SK-N-SH (cell line): ENCODE data around the gene AFP. TPM values are rescaled to one million over a fixed set of nuclear protein-coding genes. Genes with fewer than 3 reads are reported as not detected.

Source experiments
- CTCF ChIA-PET: fragments of 300-600, 350-600 bp; formaldehyde crosslinking; extraction: SDS; loops from one replicate; lab custom pipeline; 2021; lab: Yijun Ruan, JAX
- POLR2A ChIA-PET: fragments of 350-600 bp; sonication (Branson Sonifier 250); formaldehyde crosslinking; extraction: SDS; loops from one replicate; lab custom pipeline; 2020; ENCODE audit warnings: antibody characterized with exemption, inconsistent platforms; lab: Yijun Ruan, JAX
- DNase-seq: peaks from one replicate; pipeline ENCODE4 v3.0.0; 2012
- H2AFZ ChIP-seq: fragments of 200-600 bp; sonication (generic); 2 replicates; pipeline ENCODE4 v1.8.1; 2016; ENCODE audit warnings: antibody characterized with exemption, mild to moderate bottlenecking, low read depth
- H3F3A ChIP-seq: fragments of 200-600 bp; sonication (generic); replicated peaks from 2 replicates; pipeline ENCODE3; 2016; ENCODE audit warnings: antibody characterized with exemption, mild to moderate bottlenecking; ENCODE audit not compliant: insufficient read depth
- H3K27ac ChIP-seq, 2 experiments: fragments of 200-500 bp in 1 of 2; fragments of 200-600 bp in 1 of 2; sonication (Bioruptor generic) in 1 of 2; sonication (generic), shearing (Covaris generic) in 1 of 2; 2 replicates each; pipeline versions ENCODE4 v1.5.1 to v1.6.1; 2014 to 2016; ENCODE audit warnings: low read depth in 2 of 2, inconsistent platforms in 1 of 2, low read length in 1 of 2, mild to moderate bottlenecking in 1 of 2, mixed read lengths in 1 of 2
- H3K27me3 ChIP-seq: fragments of 200-600 bp; sonication (generic), shearing (Covaris generic); 2 replicates; pipeline ENCODE4 v1.6.1; 2016; ENCODE audit warnings: mixed run types; ENCODE audit not compliant: insufficient read depth
- H3K36me3 ChIP-seq, 2 experiments: fragments of 200-500 bp in 1 of 2; fragments of 200-600 bp in 1 of 2; sonication (Bioruptor generic) in 1 of 2; sonication (generic) in 1 of 2; replicated peaks in 1 of 2; 2 replicates each; pipeline versions ENCODE3 to v1.5.1; 2014 to 2016; ENCODE audit warnings: low read length in 1 of 2, mild to moderate bottlenecking in 1 of 2; ENCODE audit not compliant: insufficient read depth in 2 of 2, control insufficient read depth in 1 of 2
- H3K4me1 ChIP-seq, 2 experiments: fragments of 200-500 bp in 1 of 2; fragments of 200-600 bp in 1 of 2; sonication (Bioruptor generic) in 1 of 2; sonication (generic), shearing (Covaris generic) in 1 of 2; 2 replicates each; pipeline versions ENCODE4 v1.5.1 to v1.6.1; 2014 to 2016; ENCODE audit warnings: low read depth in 1 of 2, low read length in 1 of 2, mixed run types in 1 of 2; ENCODE audit not compliant: insufficient read depth in 2 of 2, control insufficient read depth in 1 of 2
- H3K4me2 ChIP-seq: fragments of 200-600 bp; sonication (generic), shearing (Covaris generic); 2 replicates; pipeline ENCODE4 v1.6.1; 2017; ENCODE audit warnings: mixed run types
- H3K4me3 ChIP-seq, 2 experiments: fragments of 200-500 bp in 1 of 2; fragments of 200-600 bp in 1 of 2; sonication (Bioruptor generic) in 1 of 2; sonication (generic), shearing (Covaris generic) in 1 of 2; 2 replicates each; pipeline versions ENCODE4 v1.5.1 to v1.8.1; 2014 to 2016; ENCODE audit warnings: low read depth in 2 of 2, inconsistent platforms in 1 of 2, low read length in 1 of 2, mild to moderate bottlenecking in 1 of 2, mixed read lengths in 1 of 2, moderate library complexity in 1 of 2
- H3K79me2 ChIP-seq: fragments of 200-600 bp; sonication (generic); 2 replicates; pipeline ENCODE4 v1.8.1; 2017; ENCODE audit warnings: mild to moderate bottlenecking; ENCODE audit not compliant: insufficient read depth
- H3K9ac ChIP-seq: fragments of 200-600 bp; sonication (generic); 2 replicates; pipeline ENCODE4 v1.6.1; 2017; ENCODE audit warnings: mixed run types
- H3K9me2 ChIP-seq: fragments of 200-600 bp; sonication (generic); 2 replicates; pipeline ENCODE4 v1.6.1; 2017; ENCODE audit warnings: mixed run types
- H3K9me3 ChIP-seq: fragments of 200-600 bp; sonication (generic); 2 replicates; pipeline ENCODE4 v1.6.1; 2017; ENCODE audit warnings: mixed run types, mild to moderate bottlenecking, moderate library complexity
- H4K20me1 ChIP-seq: fragments of 200-600 bp; sonication (generic); 2 replicates; pipeline ENCODE4 v1.6.1; 2017; ENCODE audit warnings: mild to moderate bottlenecking, mixed run types; ENCODE audit not compliant: insufficient read depth
- CHD2 ChIP-seq: fragments of 150-350 bp; IDR thresholded peaks from 2 replicates; pipeline ENCODE4 v1.6.1; 2018; ENCODE audit warnings: low read length; ENCODE audit not compliant: partially characterized antibody
- ELF1 ChIP-seq: IDR thresholded peaks from 2 replicates; pipeline ENCODE4 v1.4.0; 2012
- EZH2phosphoT487 ChIP-seq: fragments of 200-600 bp; sonication (generic); IDR thresholded peaks from 2 replicates; pipeline ENCODE4 v1.6.1; 2017; ENCODE audit warnings: low read depth, mixed run types, mild to moderate bottlenecking, antibody characterized with exemption, moderate library complexity, borderline replicate concordance
- FOSL2 ChIP-seq: IDR thresholded peaks from 2 replicates; pipeline ENCODE4 v1.4.0; 2012; ENCODE audit warnings: low read depth, mild to moderate bottlenecking, moderate library complexity, borderline replicate concordance
- FOXJ3 ChIP-seq: sonication (generic); formaldehyde crosslinking; IDR thresholded peaks from 2 replicates; pipeline ENCODE4 v1.5.1; 2020; ENCODE audit warnings: mild to moderate bottlenecking, missing genetic modification reagents
- GATA2 ChIP-seq: sonication (generic); formaldehyde crosslinking; IDR thresholded peaks from 2 replicates; pipeline ENCODE4 v1.5.0; 2020; ENCODE audit warnings: mild to moderate bottlenecking, missing genetic modification reagents
- JUND ChIP-seq: IDR thresholded peaks from 2 replicates; pipeline ENCODE4 v1.4.0; 2012
- MEF2A ChIP-seq: IDR thresholded peaks from 2 replicates; pipeline ENCODE4 v1.4.0; 2012; ENCODE audit warnings: low read depth, borderline replicate concordance
- MXI1 ChIP-seq: IDR thresholded peaks from 2 replicates; pipeline ENCODE4 v1.6.1; 2012; ENCODE audit warnings: mild to moderate bottlenecking, low read depth, low read length, improper control_type of control experiment
- NRF1 ChIP-seq: IDR thresholded peaks from 2 replicates; pipeline ENCODE4 v1.6.1; 2012; ENCODE audit warnings: low read depth, mild to moderate bottlenecking, low read length
- POLR2AphosphoS5 ChIP-seq: IDR thresholded peaks from 2 replicates; pipeline ENCODE4 v1.6.1; 2012; ENCODE audit warnings: low read depth, low read length
- RAD21 ChIP-seq: IDR thresholded peaks from 2 replicates; pipeline ENCODE4 v1.6.1; 2012; ENCODE audit warnings: mild to moderate bottlenecking, low read length
- RCOR1 ChIP-seq: fragments of 150-350 bp; IDR thresholded peaks from 2 replicates; pipeline ENCODE4 v1.6.1; 2017; ENCODE audit warnings: antibody characterized with exemption, low read length
- RXRA ChIP-seq: IDR thresholded peaks from 2 replicates; pipeline ENCODE4 v1.4.0; 2012; ENCODE audit warnings: low read depth, mild to moderate bottlenecking, borderline replicate concordance
- SMC3 ChIP-seq: IDR thresholded peaks from 2 replicates; pipeline ENCODE4 v1.6.1; 2012; ENCODE audit warnings: low read depth, low read length, improper control_type of control experiment
- TAF1 ChIP-seq: IDR thresholded peaks from 2 replicates; pipeline ENCODE4 v1.6.1; 2012; ENCODE audit warnings: low read depth, mild to moderate bottlenecking, low read length, moderate library complexity, borderline replicate concordance
- TCF12 ChIP-seq: IDR thresholded peaks from 2 replicates; pipeline ENCODE4 v1.4.0; 2012
- TEAD4 ChIP-seq: IDR thresholded peaks from 2 replicates; pipeline ENCODE4 v1.4.0; 2012; ENCODE audit warnings: mild to moderate bottlenecking, borderline replicate concordance; ENCODE audit not compliant: insufficient read depth
- YY1 ChIP-seq: IDR thresholded peaks from 2 replicates; pipeline ENCODE4 v1.4.0; 2012; ENCODE audit warnings: low read depth, mild to moderate bottlenecking
- WGBS: methylation state at CpG from one replicate; pipeline ENCODE4 v1.1.6; 2017; ENCODE audit warnings: low lambda C conversion rate; 5-methylcytosine and 5-hydroxymethylcytosine counted together
- polyA plus RNA-seq, 3 experiments: library from polyadenylated mRNA; depleted of rRNA; stranded (reverse); fragments of >200 nt; gene quantifications; 2 replicates each; pipeline ENCODE4 v1.2.3, GENCODE V29; 2012
- TF ChIP-seq, protein P1 (sequence below): fragments of 150-350 bp; IDR thresholded peaks from 2 replicates; pipeline ENCODE4 v1.6.1; 2017; ENCODE audit warnings: antibody characterized with exemption, low read length, low read depth, borderline replicate concordance
- TF ChIP-seq, protein P2 (sequence below): IDR thresholded peaks from 2 replicates; pipeline ENCODE4 v1.4.0; 2012; ENCODE audit warnings: low read depth, borderline replicate concordance
- TF ChIP-seq, protein P3 (sequence below): IDR thresholded peaks from 2 replicates; pipeline ENCODE4 v1.4.0; 2012; ENCODE audit warnings: low read depth, borderline replicate concordance
- TF ChIP-seq, protein P4 (sequence below): fragments of 200-600 bp; sonication (generic); IDR thresholded peaks from 2 replicates; pipeline ENCODE4 v1.6.1; 2017; ENCODE audit warnings: antibody characterized with exemption, mild to moderate bottlenecking, moderate library complexity
- TF ChIP-seq, protein P5 (sequence below): fragments of 150-350 bp; IDR thresholded peaks from 2 replicates; pipeline ENCODE4 v1.6.1; 2016; ENCODE audit warnings: mild to moderate bottlenecking, low read depth, low read length

AFP gene
- polyA plus RNA-seq, 1 of the 3 experiments (the other 2 are of a cell fraction): 0.28 TPM

DNA sequence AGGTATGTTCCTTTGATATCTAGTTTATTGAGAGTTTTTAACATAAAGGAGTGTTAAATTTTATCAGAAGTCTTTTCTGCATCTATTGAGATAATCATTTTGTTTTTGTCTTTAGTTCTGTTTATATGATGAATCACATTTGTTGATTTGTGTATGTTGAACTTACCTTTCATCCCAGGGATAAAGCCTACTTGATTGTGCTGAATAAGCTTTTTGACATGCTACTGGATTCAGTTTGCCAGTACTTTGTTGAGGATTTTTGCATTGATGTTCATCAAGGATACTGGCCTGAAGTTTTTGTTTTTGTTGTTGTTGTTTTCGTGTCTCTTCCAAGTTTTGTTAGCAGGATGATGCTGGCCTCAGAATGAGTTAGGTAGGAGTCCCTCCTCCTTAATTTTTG lies 34.7 kb downstream of the AFP start:
- Histone ChIP-seq H3K4me1 (no peaks in the 10 kb centered on the region), H3F3A (no peaks in the 10 kb centered on the region), H3K27ac (no peak overlapping the region), H2AFZ (no peak overlapping the region), H3K4me2 (no peak overlapping the region), H3K9me2 (no peaks in the 10 kb centered on the region), H3K9ac (no peak overlapping the region), H3K36me3 (no peaks in the 10 kb centered on the region), H3K27me3 (no peaks in the 10 kb centered on the region), H3K4me3 (no peak overlapping the region), H3K9me3 (no peaks in the 10 kb centered on the region), H4K20me1 (no peaks in the 10 kb centered on the region; the same call in 1 of the 2 replicates), H3K79me2 (no peaks in the 10 kb centered on the region)
- no peak for TF ChIP-seq EZH2phosphoT487
- TF ChIP-seq, protein P1, sequence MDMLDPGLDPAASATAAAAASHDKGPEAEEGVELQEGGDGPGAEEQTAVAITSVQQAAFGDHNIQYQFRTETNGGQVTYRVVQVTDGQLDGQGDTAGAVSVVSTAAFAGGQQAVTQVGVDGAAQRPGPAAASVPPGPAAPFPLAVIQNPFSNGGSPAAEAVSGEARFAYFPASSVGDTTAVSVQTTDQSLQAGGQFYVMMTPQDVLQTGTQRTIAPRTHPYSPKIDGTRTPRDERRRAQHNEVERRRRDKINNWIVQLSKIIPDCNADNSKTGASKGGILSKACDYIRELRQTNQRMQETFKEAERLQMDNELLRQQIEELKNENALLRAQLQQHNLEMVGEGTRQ: no peak
- no peak for TF ChIP-seq TAF1
- no peak for TF ChIP-seq MEF2A
- TF ChIP-seq JUND: no peak
- TF ChIP-seq ELF1: no peak
- TF ChIP-seq TEAD4: no peak
- POLR2A ChIA-PET: no interaction called here
- DNase-seq: no peak
- CTCF ChIA-PET: interaction anchor here (1.2 kb wide), 1 partner anchor 25 kb away, joined by 4 read pairs; no protein-coding TSS in a partner anchor
- 0% methylated on average over 1 of the region's 1 CpG for WGBS

DNA sequence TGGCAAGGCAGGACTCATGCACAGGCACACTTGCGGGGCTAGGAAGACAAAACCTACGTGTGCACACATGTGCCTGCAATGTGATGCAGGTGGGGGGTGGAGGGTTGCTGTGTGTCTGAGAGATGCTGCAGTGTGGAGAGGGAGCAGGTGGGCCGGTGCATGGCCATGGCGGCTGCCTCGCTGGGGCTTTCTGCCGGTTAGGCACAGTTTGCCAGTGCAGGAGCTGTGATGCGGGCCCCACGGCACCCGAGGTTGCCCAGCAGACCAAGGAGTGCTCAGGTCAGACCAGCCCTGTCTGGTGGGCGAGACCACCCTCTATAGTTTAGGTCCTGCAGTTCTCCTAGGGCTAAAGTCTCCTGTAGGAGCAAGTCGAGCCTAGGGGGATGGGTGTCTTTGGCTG lies 41.2 kb downstream of the AFP start:
- ChIA-PET POLR2A (no interaction called here), CTCF (no interaction called here)
- Histone ChIP-seq H3K27me3 (no peaks in the 10 kb centered on the region), H4K20me1 (no peaks in the 10 kb centered on the region), H2AFZ (no peak overlapping the region), H3K36me3 (no peaks in the 10 kb centered on the region), H3K27ac (no peak overlapping the region), H3F3A (no peaks in the 10 kb centered on the region), H3K9me2 (no peaks in the 10 kb centered on the region), H3K4me2 (no peak overlapping the region), H3K4me3 (no peak overlapping the region), H3K9ac (no peak overlapping the region), H3K79me2 (no peaks in the 10 kb centered on the region), H3K9me3 (no peaks in the 10 kb centered on the region), H3K4me1 (no peaks in the 10 kb centered on the region)
- no peak for DNase-seq
- 5% methylated on average over 8 of the region's 11 CpGs for WGBS
- TF ChIP-seq RXRA (no peak), SMC3 (no peak), GATA2 (no peak), TEAD4 (no peak), NRF1 (no peak), RAD21 (no peak), CHD2 (no peak), RCOR1 (no peak), YY1 (no peak), MXI1 (no peak), POLR2AphosphoS5 (no peak), FOSL2 (no peak), FOXJ3 (CRISPR knock-in tag) (no peak), TCF12 (no peak)
- TF ChIP-seq, protein P2, sequence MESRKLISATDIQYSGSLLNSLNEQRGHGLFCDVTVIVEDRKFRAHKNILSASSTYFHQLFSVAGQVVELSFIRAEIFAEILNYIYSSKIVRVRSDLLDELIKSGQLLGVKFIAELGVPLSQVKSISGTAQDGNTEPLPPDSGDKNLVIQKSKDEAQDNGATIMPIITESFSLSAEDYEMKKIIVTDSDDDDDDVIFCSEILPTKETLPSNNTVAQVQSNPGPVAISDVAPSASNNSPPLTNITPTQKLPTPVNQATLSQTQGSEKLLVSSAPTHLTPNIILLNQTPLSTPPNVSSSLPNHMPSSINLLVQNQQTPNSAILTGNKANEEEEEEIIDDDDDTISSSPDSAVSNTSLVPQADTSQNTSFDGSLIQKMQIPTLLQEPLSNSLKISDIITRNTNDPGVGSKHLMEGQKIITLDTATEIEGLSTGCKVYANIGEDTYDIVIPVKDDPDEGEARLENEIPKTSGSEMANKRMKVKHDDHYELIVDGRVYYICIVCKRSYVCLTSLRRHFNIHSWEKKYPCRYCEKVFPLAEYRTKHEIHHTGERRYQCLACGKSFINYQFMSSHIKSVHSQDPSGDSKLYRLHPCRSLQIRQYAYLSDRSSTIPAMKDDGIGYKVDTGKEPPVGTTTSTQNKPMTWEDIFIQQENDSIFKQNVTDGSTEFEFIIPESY: no peak
- TF ChIP-seq, protein P3, sequence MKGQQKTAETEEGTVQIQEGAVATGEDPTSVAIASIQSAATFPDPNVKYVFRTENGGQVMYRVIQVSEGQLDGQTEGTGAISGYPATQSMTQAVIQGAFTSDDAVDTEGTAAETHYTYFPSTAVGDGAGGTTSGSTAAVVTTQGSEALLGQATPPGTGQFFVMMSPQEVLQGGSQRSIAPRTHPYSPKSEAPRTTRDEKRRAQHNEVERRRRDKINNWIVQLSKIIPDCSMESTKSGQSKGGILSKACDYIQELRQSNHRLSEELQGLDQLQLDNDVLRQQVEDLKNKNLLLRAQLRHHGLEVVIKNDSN: no peak
- TF ChIP-seq, protein P4, sequence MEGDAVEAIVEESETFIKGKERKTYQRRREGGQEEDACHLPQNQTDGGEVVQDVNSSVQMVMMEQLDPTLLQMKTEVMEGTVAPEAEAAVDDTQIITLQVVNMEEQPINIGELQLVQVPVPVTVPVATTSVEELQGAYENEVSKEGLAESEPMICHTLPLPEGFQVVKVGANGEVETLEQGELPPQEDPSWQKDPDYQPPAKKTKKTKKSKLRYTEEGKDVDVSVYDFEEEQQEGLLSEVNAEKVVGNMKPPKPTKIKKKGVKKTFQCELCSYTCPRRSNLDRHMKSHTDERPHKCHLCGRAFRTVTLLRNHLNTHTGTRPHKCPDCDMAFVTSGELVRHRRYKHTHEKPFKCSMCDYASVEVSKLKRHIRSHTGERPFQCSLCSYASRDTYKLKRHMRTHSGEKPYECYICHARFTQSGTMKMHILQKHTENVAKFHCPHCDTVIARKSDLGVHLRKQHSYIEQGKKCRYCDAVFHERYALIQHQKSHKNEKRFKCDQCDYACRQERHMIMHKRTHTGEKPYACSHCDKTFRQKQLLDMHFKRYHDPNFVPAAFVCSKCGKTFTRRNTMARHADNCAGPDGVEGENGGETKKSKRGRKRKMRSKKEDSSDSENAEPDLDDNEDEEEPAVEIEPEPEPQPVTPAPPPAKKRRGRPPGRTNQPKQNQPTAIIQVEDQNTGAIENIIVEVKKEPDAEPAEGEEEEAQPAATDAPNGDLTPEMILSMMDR: no peak
- TF ChIP-seq, protein P5, sequence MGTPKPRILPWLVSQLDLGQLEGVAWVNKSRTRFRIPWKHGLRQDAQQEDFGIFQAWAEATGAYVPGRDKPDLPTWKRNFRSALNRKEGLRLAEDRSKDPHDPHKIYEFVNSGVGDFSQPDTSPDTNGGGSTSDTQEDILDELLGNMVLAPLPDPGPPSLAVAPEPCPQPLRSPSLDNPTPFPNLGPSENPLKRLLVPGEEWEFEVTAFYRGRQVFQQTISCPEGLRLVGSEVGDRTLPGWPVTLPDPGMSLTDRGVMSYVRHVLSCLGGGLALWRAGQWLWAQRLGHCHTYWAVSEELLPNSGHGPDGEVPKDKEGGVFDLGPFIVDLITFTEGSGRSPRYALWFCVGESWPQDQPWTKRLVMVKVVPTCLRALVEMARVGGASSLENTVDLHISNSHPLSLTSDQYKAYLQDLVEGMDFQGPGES: no peak
